Panc1 (cell line): ENCODE results near the gene C17orf75.

ENCODE experiments used
- POLR2AphosphoS5 ChIP-seq: IDR thresholded peaks from 2 replicates; pipeline ENCODE4 v1.6.1; 2012; ENCODE audit warnings: mild to moderate bottlenecking, low read depth, low read length, moderate library complexity
- SIN3A ChIP-seq: IDR thresholded peaks from 2 replicates; pipeline ENCODE4 v1.6.1; 2012; ENCODE audit warnings: low read depth, mild to moderate bottlenecking, low read length, moderate library complexity, borderline replicate concordance; ENCODE audit not compliant: insufficient read depth
- TCF7L2 ChIP-seq: IDR thresholded peaks from 2 replicates; pipeline ENCODE4 v1.6.1; 2011; ENCODE audit warnings: mild to moderate bottlenecking, low read depth, low read length, inconsistent platforms
- TF ChIP-seq, protein P1 (sequence below), 2 experiments: IDR thresholded peaks; 2 replicates each; pipeline ENCODE4 v1.6.1; 2011 to 2012; ENCODE audit warnings: low read depth in 2 of 2, control low read depth in 1 of 2, low read length in 1 of 2, mild to moderate bottlenecking in 1 of 2, moderate library complexity in 1 of 2; ENCODE audit not compliant: insufficient read depth in 1 of 2
- TF ChIP-seq, protein P2 (sequence below): fragments of 450-650 bp; IDR thresholded peaks from 2 replicates; pipeline ENCODE4 v1.5.1; 2017; ENCODE audit warnings: mild to moderate bottlenecking

DNA sequence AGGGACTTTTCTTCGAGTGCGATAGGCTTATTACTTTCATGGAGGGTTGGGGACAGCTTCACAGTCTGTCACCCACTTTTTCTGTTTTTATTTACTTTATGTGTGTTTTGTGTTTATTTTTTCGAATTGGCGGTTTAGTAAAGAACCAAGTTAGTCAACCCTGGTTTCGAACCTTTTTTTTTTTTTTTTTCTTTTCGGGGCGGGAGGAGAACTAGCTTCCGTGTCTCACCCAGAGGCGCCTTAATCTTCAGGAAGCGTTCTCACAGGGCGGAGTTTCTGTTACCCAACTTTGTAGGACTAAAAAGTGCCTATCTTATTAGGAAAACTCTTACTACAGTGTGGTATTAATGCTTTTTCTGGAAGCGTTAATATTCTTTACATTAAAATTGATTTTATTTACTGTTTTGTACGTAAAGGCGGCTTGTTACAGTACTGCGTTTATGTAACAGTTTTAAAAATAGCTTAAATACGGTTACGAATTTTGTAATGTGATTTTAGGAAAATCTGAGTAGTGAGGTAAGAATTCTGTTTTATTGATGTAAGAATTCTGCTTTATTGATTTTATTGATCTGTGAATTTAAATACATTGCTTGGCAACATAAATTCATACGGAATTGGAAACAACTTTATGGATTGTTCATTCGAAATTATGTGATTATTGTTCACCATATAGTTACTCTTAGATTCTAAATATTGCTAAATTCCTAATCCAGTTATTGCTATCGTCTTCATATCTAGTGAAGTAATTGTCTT is 8.9 kb upstream of the C17orf75 start:
- TF ChIP-seq POLR2AphosphoS5 = no peak
- TF ChIP-seq, protein P1, sequence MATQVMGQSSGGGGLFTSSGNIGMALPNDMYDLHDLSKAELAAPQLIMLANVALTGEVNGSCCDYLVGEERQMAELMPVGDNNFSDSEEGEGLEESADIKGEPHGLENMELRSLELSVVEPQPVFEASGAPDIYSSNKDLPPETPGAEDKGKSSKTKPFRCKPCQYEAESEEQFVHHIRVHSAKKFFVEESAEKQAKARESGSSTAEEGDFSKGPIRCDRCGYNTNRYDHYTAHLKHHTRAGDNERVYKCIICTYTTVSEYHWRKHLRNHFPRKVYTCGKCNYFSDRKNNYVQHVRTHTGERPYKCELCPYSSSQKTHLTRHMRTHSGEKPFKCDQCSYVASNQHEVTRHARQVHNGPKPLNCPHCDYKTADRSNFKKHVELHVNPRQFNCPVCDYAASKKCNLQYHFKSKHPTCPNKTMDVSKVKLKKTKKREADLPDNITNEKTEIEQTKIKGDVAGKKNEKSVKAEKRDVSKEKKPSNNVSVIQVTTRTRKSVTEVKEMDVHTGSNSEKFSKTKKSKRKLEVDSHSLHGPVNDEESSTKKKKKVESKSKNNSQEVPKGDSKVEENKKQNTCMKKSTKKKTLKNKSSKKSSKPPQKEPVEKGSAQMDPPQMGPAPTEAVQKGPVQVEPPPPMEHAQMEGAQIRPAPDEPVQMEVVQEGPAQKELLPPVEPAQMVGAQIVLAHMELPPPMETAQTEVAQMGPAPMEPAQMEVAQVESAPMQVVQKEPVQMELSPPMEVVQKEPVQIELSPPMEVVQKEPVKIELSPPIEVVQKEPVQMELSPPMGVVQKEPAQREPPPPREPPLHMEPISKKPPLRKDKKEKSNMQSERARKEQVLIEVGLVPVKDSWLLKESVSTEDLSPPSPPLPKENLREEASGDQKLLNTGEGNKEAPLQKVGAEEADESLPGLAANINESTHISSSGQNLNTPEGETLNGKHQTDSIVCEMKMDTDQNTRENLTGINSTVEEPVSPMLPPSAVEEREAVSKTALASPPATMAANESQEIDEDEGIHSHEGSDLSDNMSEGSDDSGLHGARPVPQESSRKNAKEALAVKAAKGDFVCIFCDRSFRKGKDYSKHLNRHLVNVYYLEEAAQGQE (IDR thresholded peaks at IDR 0.05; ENCODE audit: insufficient read depth in 1 of 2, low read depth in 2 of 2, low read length in 1 of 2) = no peak
- TF ChIP-seq, protein P2, sequence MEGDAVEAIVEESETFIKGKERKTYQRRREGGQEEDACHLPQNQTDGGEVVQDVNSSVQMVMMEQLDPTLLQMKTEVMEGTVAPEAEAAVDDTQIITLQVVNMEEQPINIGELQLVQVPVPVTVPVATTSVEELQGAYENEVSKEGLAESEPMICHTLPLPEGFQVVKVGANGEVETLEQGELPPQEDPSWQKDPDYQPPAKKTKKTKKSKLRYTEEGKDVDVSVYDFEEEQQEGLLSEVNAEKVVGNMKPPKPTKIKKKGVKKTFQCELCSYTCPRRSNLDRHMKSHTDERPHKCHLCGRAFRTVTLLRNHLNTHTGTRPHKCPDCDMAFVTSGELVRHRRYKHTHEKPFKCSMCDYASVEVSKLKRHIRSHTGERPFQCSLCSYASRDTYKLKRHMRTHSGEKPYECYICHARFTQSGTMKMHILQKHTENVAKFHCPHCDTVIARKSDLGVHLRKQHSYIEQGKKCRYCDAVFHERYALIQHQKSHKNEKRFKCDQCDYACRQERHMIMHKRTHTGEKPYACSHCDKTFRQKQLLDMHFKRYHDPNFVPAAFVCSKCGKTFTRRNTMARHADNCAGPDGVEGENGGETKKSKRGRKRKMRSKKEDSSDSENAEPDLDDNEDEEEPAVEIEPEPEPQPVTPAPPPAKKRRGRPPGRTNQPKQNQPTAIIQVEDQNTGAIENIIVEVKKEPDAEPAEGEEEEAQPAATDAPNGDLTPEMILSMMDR = no peak
- TF ChIP-seq SIN3A = no peak; the same call in 1 of the 2 replicates
- no peak for TF ChIP-seq TCF7L2
